ENCODE results near the gene CLEC2B.

- TF ChIP-seq CTCF (IDR thresholded peaks at IDR 0.05; ENCODE audit: insufficient read depth, low read length, poor library complexity, severe bottlenecking) (no peak), EZH2phosphoT487 (conservative IDR thresholded peaks at IDR 0.05; ENCODE audit: low read length) (no peak)
Measured at GRCh38 chr12:9851050-9851449, 18.1 kb downstream of the CLEC2B start.

Measured in SU-DHL-6 (cell line).